ENCODE data around the gene DYNLT1.
A peak's percentile ranks its signal among the peaks of the same experiment; 100 is the strongest.
"Not testable (repeated sequence)": the region's sequence is repeated elsewhere in the genome, so short reads cannot be mapped to it uniquely, and the experiment has no call there.

DYNLT1 gene

DNA sequence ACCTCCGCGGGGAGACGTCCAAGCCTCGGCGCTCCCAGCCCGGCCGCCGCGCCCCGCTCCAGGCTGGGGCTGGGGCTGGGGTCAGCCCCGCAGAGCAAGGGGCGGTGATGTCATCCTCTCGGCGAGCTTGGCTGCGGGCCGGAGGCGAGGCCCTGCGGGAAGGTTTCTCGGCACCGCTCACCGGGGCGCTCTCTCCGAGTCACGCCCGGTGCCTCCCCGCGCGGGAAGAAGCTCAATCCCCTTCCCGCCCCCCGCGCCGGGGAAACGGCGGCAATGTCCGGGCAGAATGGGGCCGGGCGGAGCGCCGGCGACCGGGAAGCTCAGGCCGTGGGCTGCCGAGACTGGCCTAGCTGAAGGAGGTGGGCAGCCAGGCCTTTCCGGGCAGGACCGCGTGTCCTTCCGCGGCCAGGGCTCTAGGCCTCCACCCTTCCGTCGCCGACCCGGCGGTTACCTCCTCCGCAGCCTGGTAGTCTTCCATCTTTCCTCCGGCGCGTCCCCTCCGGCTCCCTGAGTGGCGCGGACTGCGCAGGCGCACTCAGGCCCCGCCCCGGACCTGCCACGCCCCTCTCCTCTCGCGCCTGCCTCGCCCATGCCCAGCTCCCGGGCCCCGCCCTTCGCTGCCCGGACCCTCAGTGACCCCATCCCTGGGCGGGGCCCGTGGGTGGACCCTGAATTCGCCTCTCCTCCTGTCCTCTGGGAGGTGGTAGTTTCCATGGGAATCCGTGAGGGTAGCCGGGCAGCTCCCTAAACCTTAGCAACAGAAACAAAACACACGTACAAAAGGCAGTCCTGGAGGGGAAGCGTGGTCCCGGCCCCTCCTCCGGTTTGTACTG lies at the start of gene DYNLT1:
TSS of gene DYNLT1 (minus strand) at position 513 of the 833 bp plus-strand sequence. CDS start at position 478, 35 bp downstream.
- peak; percentile 99 for DNase-seq (ENCODE audit: low spot score)

DNA sequence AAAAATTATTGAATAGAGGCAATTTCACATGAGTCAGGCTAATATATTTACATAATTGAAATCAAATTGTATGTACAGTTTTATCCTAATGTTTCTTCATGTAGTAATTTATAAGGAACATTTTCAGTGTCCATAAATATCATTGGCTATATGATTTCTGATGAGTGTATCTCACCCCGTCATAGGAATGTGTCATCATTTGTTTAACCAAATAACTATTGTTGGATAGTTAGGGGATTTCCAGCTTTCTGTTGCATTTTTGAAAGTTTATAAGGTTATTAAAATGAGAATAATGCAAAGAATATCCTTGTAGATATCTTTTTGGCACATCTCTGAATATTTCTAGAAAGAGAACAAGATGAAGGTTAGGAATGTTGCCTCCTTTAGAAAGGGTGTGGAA lies 44.3 kb upstream of the DYNLT1 start:
- no peak for DNase-seq (ENCODE audit: low spot score)

- no peak for DNase-seq (ENCODE audit: low spot score)
These were observed 43.0 kb upstream of the DYNLT1 start for GRCh38 chr6:158687506-158687905.

- no peak for DNase-seq (ENCODE audit: low spot score)
These were observed 42.3 kb upstream of the DYNLT1 start for GRCh38 chr6:158686791-158687381.

DNA sequence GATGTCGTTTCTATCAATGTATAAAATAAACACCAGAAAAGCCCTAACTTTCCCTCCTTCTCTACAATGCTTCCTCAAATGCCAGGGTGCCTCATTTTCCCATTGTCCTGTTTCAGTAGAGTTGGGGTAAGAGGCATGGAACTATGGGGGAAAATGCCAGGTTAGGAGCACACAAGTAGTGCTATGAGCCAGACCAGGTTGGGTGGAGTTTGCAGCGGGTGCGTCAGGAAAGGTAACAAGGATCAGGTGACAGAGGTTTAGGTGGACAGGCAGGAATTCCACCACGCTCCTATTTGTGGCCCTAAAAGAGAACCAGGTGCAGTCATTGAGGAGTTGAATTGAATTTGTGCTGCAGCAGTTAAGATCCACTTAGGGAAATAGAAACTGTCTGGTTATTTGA lies 41.8 kb upstream of the DYNLT1 start:
- DNase-seq (ENCODE audit: low spot score), result no peak

DNA sequence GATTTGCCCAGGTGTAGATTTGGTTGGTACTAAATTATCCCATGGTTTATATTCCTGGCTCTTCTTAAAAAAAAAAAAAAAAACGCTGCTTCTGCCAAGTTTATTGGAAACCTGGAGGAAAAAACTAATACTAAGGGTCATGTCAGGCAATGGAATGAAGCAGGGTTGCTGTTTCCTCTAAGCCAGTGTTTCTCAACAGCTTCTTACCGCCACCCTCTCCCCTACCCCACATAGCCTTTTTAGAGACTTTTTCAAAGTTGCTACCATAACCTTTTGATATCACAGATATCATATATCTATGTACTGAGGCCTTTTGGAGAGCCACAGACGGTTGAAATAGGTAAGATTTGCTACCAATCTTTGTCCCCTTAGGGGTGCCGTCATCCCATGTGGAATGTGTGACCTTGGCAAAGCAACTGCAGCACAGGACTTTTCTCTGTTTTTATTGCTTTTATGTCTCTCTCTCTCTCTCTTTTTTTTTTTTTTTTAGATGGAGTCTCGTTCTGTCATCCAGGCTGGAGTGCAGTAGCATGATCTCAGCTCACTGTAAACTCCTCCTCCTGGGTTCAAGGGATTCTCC lies 40.3 kb upstream of the DYNLT1 start:
- DNase-seq (ENCODE audit: low spot score), result no peak

GRCh38 chr6:158684311-158684710 lies 39.8 kb upstream of the DYNLT1 start:
- no peak for DNase-seq (ENCODE audit: low spot score)

DNA sequence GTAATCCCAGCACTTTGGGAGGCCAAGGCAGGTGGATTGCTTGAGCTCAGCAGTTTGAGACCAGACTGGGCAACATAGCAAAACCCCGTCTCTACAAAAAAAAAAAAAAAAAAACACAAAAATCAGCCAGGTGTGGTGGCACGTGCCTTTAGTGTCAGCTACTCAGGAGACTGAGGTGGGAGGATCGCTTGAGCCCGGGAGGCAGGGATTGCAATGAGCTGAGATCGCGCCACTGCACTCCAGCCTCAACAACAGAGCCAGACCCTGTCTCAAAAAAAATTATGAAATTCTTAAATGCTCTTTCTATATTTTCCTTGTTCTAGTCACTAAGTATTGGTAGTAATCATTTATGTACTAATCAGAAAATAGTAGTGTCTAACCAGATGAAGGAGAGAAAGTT lies 35.9 kb upstream of the DYNLT1 start:
- no peak for DNase-seq (ENCODE audit: low spot score)

GRCh38 chr6:158680015-158680414 lies 35.5 kb upstream of the DYNLT1 start:
- DNase-seq (ENCODE audit: low spot score), result no peak

- no peak for DNase-seq (ENCODE audit: low spot score)
These were observed 33.5 kb upstream of the DYNLT1 start for GRCh38 chr6:158677906-158678578.

- not testable (repeated sequence) for DNase-seq (ENCODE audit: low spot score)
These were observed 32.6 kb upstream of the DYNLT1 start for GRCh38 chr6:158677094-158677493.

DNA sequence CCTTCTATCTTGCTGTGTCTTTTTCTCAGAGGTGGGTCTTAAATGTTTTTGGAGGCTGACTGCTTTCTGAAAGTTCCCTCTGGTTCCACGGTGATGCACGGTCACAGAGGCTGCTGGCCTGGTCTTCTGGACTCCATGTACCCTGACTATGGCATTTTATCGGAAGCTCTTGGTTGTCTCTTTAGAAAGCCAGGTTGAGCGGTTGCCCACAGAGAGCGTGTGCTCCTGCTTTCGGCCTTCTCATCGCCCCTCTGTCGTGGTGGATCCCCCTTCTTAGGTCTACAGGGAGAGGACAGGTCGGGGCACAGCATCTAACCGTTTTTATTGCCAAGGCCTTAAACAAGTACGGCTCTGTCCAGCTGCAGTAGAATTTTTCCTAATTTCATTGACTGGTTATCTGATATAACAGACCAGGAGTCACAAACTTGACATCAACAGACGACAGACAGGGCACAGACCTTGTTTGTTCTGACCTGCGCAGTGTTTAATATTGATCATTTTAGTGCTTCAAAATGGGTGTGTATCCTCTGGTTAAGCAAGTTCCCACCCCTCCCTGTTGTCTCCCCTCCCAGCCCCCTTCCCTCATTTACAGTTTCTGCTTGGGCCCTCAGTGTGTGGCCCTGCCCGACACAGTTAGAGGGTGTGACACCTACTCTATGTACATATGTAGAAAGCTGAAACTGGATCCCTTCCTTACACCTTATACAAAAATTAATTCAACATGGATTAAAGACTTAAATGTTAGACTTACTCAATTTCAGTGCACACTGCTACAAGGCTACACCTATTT lies 30.0 kb upstream of the DYNLT1 start:
- DNase-seq (ENCODE audit: low spot score), result no peak

GRCh38 chr6:158672726-158673125 lies 28.2 kb upstream of the DYNLT1 start:
- no peak for DNase-seq (ENCODE audit: low spot score)

- DNase-seq (ENCODE audit: low spot score), result not testable (repeated sequence)
These were observed 27.6 kb upstream of the DYNLT1 start for GRCh38 chr6:158672119-158672518.

DNA sequence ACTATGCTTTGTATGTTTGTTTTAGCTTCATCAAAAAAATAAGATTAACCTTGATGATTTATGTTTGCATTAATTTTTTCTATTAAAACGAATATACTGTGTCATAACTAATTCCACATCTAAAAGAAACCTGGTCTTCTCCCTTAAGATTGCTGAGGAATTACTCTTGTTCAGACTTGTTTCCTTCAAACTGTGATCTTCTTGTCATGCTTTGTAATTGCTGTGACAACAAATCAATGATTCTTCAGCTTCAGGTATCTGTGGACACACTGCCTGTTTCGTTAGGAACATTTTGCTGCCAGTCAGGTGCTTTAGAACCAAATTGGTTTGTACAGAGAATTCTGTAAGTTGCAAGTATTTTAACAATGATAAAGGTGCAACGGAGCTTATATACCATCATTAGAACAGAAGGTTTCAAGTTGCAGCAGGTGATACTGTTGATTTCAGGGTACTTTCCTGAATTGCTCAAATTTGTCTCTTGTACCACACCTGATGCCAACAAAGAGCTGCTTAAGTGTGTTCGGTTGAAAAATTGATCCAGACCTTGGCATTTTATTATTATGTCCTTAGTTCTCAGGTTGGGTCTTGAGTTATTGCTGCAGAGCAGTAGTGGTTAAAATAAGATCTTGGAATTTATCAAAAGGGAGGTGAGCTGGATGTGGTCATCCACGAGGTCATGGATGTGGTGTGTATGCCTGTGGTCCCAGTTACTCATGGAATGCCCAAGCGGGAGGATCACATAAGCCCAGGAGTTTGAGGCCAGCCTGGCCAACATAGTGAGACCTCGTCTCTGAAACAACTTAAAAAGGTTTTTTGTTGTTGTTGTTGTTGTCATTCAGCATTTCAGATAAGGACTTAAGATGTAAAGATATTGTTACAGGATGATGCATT lies 24.8 kb upstream of the DYNLT1 start:
- no peak for DNase-seq (ENCODE audit: low spot score)

DNA sequence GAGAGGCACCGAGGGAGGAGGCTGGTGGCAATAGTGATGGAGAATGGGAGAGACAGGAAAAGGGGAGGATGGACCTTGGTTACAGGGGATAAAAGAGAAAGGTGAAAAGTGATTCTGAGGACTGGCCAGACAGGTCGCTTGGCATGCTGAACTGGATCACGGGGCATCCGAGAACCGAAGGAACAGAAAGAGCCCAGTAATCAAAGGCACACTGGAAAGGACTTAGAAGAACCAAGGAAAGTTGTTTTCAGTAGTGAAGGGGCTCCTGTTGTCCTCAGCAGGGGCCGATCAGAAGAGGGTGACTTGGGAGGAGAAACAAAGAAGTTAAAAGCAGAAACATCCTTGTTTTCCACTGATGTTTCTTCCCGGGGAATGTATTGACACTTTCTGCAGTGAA lies 24.2 kb upstream of the DYNLT1 start:
- DNase-seq (ENCODE audit: low spot score), result no peak

GRCh38 chr6:158667360-158667981 lies 22.9 kb upstream of the DYNLT1 start:
- DNase-seq (ENCODE audit: low spot score), result no peak

GRCh38 chr6:158666628-158667359 lies 22.3 kb upstream of the DYNLT1 start:
- DNase-seq (ENCODE audit: low spot score), result peak; percentile 61

GRCh38 chr6:158665332-158665731 lies 20.8 kb upstream of the DYNLT1 start:
- DNase-seq (ENCODE audit: low spot score), result no peak

Data from GM03348 (cell line).